Measurements from ENCODE around the gene SMIM36. TPM values are rescaled to one million over a fixed set of nuclear protein-coding genes. Genes with fewer than 3 reads are reported as not detected.
"Not testable (repeated sequence)": the region's sequence is repeated elsewhere in the genome, so short reads cannot be mapped to it uniquely, and the experiment has no call there.

Gene SMIM36
- total and polyA plus RNA-seq, 2 donors from 2014 or later: not detected

DNA sequence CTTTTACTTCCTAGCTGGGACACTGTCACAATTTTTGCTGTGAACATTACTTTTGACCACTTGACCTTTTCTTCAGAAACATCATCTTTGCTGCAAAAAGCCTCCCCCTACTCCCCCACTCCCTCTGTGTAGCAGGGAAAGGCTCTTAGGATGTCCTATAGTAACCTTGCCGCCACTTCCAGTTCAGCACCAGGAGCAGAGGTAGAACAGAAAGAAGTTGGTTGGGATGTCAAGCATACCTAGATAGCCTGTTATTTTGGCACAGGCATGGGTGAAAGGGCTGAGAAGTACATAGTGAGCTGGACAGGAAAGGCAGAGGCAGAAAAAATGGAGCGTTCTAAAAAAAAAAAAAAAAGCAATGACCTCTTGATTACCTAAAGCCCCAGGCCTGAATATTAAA lies 31.3 kb downstream of the SMIM36 start:
- Histone ChIP-seq H3K27ac (ENCODE audit: low read depth in 2 of 2, low read length in 2 of 2) (no peak overlapping the region), H3K27me3 (ENCODE audit: control insufficient read depth, insufficient read depth, low read length) (no peaks in the 10 kb centered on the region), H3K9ac (ENCODE audit: low read length in 3 of 3) (no peak overlapping the region), H3K4me1 (ENCODE audit: control insufficient read depth in 2 of 3, insufficient read depth in 2 of 3, low read depth in 1 of 3, low read length in 3 of 3) (no peaks in the 10 kb centered on the region), H3K4me3 (ENCODE audit: low read length in 3 of 3) (no peak overlapping the region), H3K36me3 (ENCODE audit: control insufficient read depth in 2 of 3, insufficient read depth in 3 of 3, low read length in 3 of 3) (no peaks in the 10 kb centered on the region), H3K9me3 (ENCODE audit: control insufficient read depth in 2 of 3, insufficient read depth in 1 of 3, low read length in 3 of 3) (no peaks in the 10 kb centered on the region)
- TF ChIP-seq, protein P1, sequence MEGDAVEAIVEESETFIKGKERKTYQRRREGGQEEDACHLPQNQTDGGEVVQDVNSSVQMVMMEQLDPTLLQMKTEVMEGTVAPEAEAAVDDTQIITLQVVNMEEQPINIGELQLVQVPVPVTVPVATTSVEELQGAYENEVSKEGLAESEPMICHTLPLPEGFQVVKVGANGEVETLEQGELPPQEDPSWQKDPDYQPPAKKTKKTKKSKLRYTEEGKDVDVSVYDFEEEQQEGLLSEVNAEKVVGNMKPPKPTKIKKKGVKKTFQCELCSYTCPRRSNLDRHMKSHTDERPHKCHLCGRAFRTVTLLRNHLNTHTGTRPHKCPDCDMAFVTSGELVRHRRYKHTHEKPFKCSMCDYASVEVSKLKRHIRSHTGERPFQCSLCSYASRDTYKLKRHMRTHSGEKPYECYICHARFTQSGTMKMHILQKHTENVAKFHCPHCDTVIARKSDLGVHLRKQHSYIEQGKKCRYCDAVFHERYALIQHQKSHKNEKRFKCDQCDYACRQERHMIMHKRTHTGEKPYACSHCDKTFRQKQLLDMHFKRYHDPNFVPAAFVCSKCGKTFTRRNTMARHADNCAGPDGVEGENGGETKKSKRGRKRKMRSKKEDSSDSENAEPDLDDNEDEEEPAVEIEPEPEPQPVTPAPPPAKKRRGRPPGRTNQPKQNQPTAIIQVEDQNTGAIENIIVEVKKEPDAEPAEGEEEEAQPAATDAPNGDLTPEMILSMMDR (IDR thresholded peaks at IDR 0.05; ENCODE audit: borderline replicate concordance, extremely low read depth, insufficient read depth): no peak
- DNase-seq (no peak), FAIRE-seq (no peak)
- intact Hi-C loops (cut with DNase I): no loop called here

- intact Hi-C loops (cut with DNase I): no loop called here
- TF ChIP-seq, protein P1 (IDR thresholded peaks at IDR 0.05; ENCODE audit: borderline replicate concordance, extremely low read depth, insufficient read depth): no peak
Measured at GRCh38 chr17:55478971-55479370, 32.3 kb downstream of the SMIM36 start.

GRCh38 chr17:55466671-55467070 lies 44.6 kb downstream of the SMIM36 start:
- Histone ChIP-seq H3K4me1 (ENCODE audit: control insufficient read depth in 2 of 3, insufficient read depth in 2 of 3, low read depth in 1 of 3, low read length in 3 of 3) (peaks cover 0 to 5% (median 0%) of the 10 kb centered on the region in 3 donors), H3K9me3 (ENCODE audit: control insufficient read depth in 2 of 3, insufficient read depth in 1 of 3, low read length in 3 of 3) (no peaks in the 10 kb centered on the region), H3K4me3 (ENCODE audit: low read length in 3 of 3) (peak overlapping the region in 2 of 3 donors; percentile 9 to 12)

More at GRCh38 chr17:55478971-55479370, 32.3 kb downstream of the SMIM36 start:
- Histone ChIP-seq H3K27ac (ENCODE audit: low read depth in 2 of 2, low read length in 2 of 2) (no peak overlapping the region), H3K27me3 (ENCODE audit: control insufficient read depth, insufficient read depth, low read length) (no peaks in the 10 kb centered on the region), H3K9me3 (ENCODE audit: control insufficient read depth in 2 of 3, insufficient read depth in 1 of 3, low read length in 3 of 3) (no peaks in the 10 kb centered on the region), H3K9ac (ENCODE audit: low read length in 3 of 3) (no peak overlapping the region), H3K4me3 (ENCODE audit: low read length in 3 of 3) (no peak overlapping the region), H3K4me1 (ENCODE audit: control insufficient read depth in 2 of 3, insufficient read depth in 2 of 3, low read depth in 1 of 3, low read length in 3 of 3) (no peaks in the 10 kb centered on the region), H3K36me3 (ENCODE audit: control insufficient read depth in 2 of 3, insufficient read depth in 3 of 3, low read length in 3 of 3) (no peaks in the 10 kb centered on the region)
- DNase-seq (no peak), FAIRE-seq (no peak)

DNA sequence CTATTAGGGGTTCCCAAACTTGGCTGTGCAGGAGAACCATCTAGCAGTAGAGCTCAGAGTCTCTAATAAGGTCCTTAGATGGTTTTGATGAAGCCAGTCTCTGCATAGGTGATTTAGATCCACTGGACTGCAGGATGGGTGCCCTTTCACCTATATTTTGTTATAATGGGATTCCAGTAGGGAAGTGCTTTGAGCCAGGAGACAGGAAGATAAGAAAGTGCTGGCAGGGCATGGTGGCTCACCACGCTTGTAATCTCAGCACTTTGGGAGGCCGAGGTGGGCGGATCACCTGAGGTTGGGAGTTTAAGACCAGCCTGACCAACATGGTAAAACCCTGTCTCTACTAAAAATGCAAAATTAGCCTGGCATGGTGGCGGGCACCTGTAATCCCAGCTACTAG lies 45.5 kb downstream of the SMIM36 start:
- H3K9me3 ChIP-seq (ENCODE audit: control insufficient read depth in 2 of 3, insufficient read depth in 1 of 3, low read length in 3 of 3); H3K4me3 ChIP-seq (ENCODE audit: low read length in 3 of 3); H3K36me3 ChIP-seq (ENCODE audit: control insufficient read depth in 2 of 3, insufficient read depth in 3 of 3, low read length in 3 of 3); intact Hi-C loops (cut with DNase I); H3K9ac ChIP-seq (ENCODE audit: low read length in 3 of 3); DNase-seq; H3K27me3 ChIP-seq (ENCODE audit: control insufficient read depth, insufficient read depth, low read length); H3K4me1 ChIP-seq (ENCODE audit: control insufficient read depth in 2 of 3, insufficient read depth in 2 of 3, low read depth in 1 of 3, low read length in 3 of 3); FAIRE-seq; H3K27ac ChIP-seq (ENCODE audit: low read depth in 2 of 2, low read length in 2 of 2): not testable (repeated sequence)

More at GRCh38 chr17:55466671-55467070, 44.6 kb downstream of the SMIM36 start:
- H3K27me3 ChIP-seq (ENCODE audit: control insufficient read depth, insufficient read depth, low read length): no peaks in the 10 kb centered on the region
- TF ChIP-seq, protein P1 (IDR thresholded peaks at IDR 0.05; ENCODE audit: borderline replicate concordance, extremely low read depth, insufficient read depth): no peak
- DNase-seq: peak in 1 of 5 donors; percentile 46
- H3K9ac ChIP-seq (ENCODE audit: low read length in 3 of 3): no peak overlapping the region
- intact Hi-C loops (cut with DNase I): no loop called here
- no peak for FAIRE-seq
- no peaks in the 10 kb centered on the region for H3K36me3 ChIP-seq (ENCODE audit: control insufficient read depth in 2 of 3, insufficient read depth in 3 of 3, low read length in 3 of 3)
- peak overlapping the region in 1 of 2 donors; percentile 1 for H3K27ac ChIP-seq (ENCODE audit: low read depth in 2 of 2, low read length in 2 of 2)
